Spleen (tissue), 11 donors: ENCODE measurements around the gene MC5R. TPM values are rescaled to one million over a fixed set of nuclear protein-coding genes. Genes with fewer than 3 reads are reported as not detected.
A peak's percentile ranks its signal among the peaks of the same experiment; 100 is the strongest.

Source experiments
- DNase-seq: peaks from one replicate; pipeline ENCODE4 v3.0.0-alpha.2; 2020
- H3K27ac ChIP-seq, 8 donors: fragments of 200-600 bp; sonication (generic) in 7 of 8; 1 replicate in 4 of 8; 2 replicates in 4 of 8; pipeline versions ENCODE4 v1.5.0 to v1.8.0; 2016 to 2021; ENCODE audit warnings: inconsistent platforms in 4 of 8, mild to moderate bottlenecking in 4 of 8, moderate library complexity in 1 of 8
- H3K27me3 ChIP-seq, 7 donors: fragments of 200-600 bp; sonication (generic) in 6 of 7; replicated peaks in 1 of 7; 1 replicate in 4 of 7; 2 replicates in 3 of 7; pipeline versions ENCODE4 v1.5.0 to v1.8.0; 2016 to 2021; ENCODE audit warnings: inconsistent platforms in 3 of 7, mild to moderate bottlenecking in 1 of 7
- H3K36me3 ChIP-seq, 6 donors: fragments of 200-600 bp; sonication (generic) in 5 of 6; 1 replicate in 4 of 6; 2 replicates in 2 of 6; pipeline versions ENCODE4 v1.5.0 to v1.8.0; 2016 to 2021; ENCODE audit warnings: inconsistent platforms in 2 of 6
- H3K4me1 ChIP-seq, 6 donors: fragments of 200-600 bp; sonication (generic) in 5 of 6; 1 replicate in 3 of 6; 2 replicates in 3 of 6; pipeline versions ENCODE4 v1.5.0 to v1.8.0; 2016 to 2021; ENCODE audit warnings: inconsistent platforms in 3 of 6
- H3K4me3 ChIP-seq, 8 donors: fragments of 200-600 bp; sonication (generic) in 7 of 8; 1 replicate in 4 of 8; 2 replicates in 4 of 8; pipeline versions ENCODE4 v1.5.0 to v1.8.0; 2016 to 2021; ENCODE audit warnings: inconsistent platforms in 4 of 8, mild to moderate bottlenecking in 4 of 8, moderate library complexity in 2 of 8
- H3K9me3 ChIP-seq, 8 donors: fragments of 200-600 bp; sonication (generic) in 7 of 8; 1 replicate in 4 of 8; 2 replicates in 4 of 8; pipeline versions ENCODE4 v1.5.0 to v1.8.0; 2016 to 2021; ENCODE audit warnings: inconsistent platforms in 4 of 8
- CTCF ChIP-seq, 11 experiments: fragments of 200-600 bp in 7 of 11; fragments of 450-650 bp in 4 of 11; sonication (generic) in 4 of 11; IDR thresholded peaks in 8 of 11; conservative IDR thresholded peaks in 3 of 11; 1 replicate in 7 of 11; 2 replicates in 4 of 11; pipeline versions ENCODE4 v1.4.0 to v1.8.0; 2016 to 2021; ENCODE audit warnings: antibody characterized with exemption in 11 of 11, inconsistent platforms in 4 of 11, mild to moderate bottlenecking in 1 of 11
- POLR2A ChIP-seq, 3 donors: fragments of 450-650 bp; IDR thresholded peaks; one replicate each; pipeline ENCODE4 v1.5.1; 2017; ENCODE audit warnings: antibody characterized with exemption in 3 of 3, mild to moderate bottlenecking in 1 of 3
- POLR2AphosphoS5 ChIP-seq, 3 donors: sonication (generic); formaldehyde crosslinking; IDR thresholded peaks; one replicate each; pipeline ENCODE4 v1.5.1; 2017; ENCODE audit warnings: antibody characterized with exemption in 3 of 3
- WGBS, 5 donors: extraction: QIAGEN DNeasy Blood & Tissue Kit in 3 of 5; methylation state at CpG; one replicate each; pipeline versions ENCODE4 v1.1.5 to v1.1.7; 2013 to 2018; 5-methylcytosine and 5-hydroxymethylcytosine counted together
- intact Hi-C: fragments of 100-400 bp; cut with DNase I; formaldehyde crosslinking; loops from one replicate; pipeline ENCODE4 v1.15.0; 2023; ENCODE audit warnings: low total_unique reads
- polyA plus RNA-seq, 3 donors: library from polyadenylated mRNA; stranded (reverse); fragments of 200-250 nt; gene quantifications; one replicate each; pipeline ENCODE4 v1.2.1, GENCODE V29; 2013
- total RNA-seq, 7 donors: library from RNA; depleted of rRNA in 3 of 7; stranded (reverse); fragments of >200 nt in 3 of 7; fragmentation: NEBNext Ultra II Directional in 4 of 7; extraction: Animal tissue kit (Norgen Biotek cat#: 25700) in 4 of 7; gene quantifications; one replicate each; pipeline versions ENCODE4 v1.1.0 to v1.2.1, GENCODE V29; 2016 to 2021
- donor health status: healthy with polysubstance abuse.
- donor health status: DM: no; HTN: no; CAD: no; lungs with moderate emphysema.
- donor health status: DM: no; HTN: no; CAD: no.
- donor health status: Bipolar disorder and iron deficiency.
- donor health status: healthy.
- donor health status: DM: no; HTN: no; CAD: no.
- donor health status: DM: yes; HTN: yes; CAD: no.

MC5R gene
- total and polyA plus RNA-seq, 10 donors: 0.07 TPM; not detected in 9

GRCh38 chr18:13809531-13810255 lies 14.3 kb upstream of the MC5R start:
- intact Hi-C loops: no loop called here
- 52 to 63% (median 59%) methylated on average over 5 of the region's 5 CpGs for WGBS, 5 donors
- Histone ChIP-seq H3K9me3 (no peaks in the 10 kb centered on the region), H3K27ac (no peak overlapping the region), H3K4me3 (no peak overlapping the region), H3K27me3 (peaks cover 0 to 10% (median 0%) of the 10 kb centered on the region in 7 donors), H3K36me3 (no peaks in the 10 kb centered on the region), H3K4me1 (no peaks in the 10 kb centered on the region)
- DNase-seq: no peak
- TF ChIP-seq POLR2AphosphoS5 (IDR thresholded peaks at IDR 0.05): no peak
- TF ChIP-seq POLR2A (IDR thresholded peaks at IDR 0.05): no peak
- no peak for TF ChIP-seq CTCF (IDR thresholded peaks at IDR 0.05 in 8 of 11, conservative IDR thresholded peaks at IDR 0.05 in 3 of 11)

GRCh38 chr18:13810950-13811485 lies 12.9 kb upstream of the MC5R start:
- Histone ChIP-seq H3K27ac (no peak overlapping the region), H3K36me3 (no peaks in the 10 kb centered on the region), H3K4me3 (no peak overlapping the region), H3K27me3 (no peaks in the 10 kb centered on the region), H3K9me3 (no peaks in the 10 kb centered on the region), H3K4me1 (no peaks in the 10 kb centered on the region)
- no peak for DNase-seq
- 49 to 61% (median 58%) methylated on average over 10 of the region's 10 CpGs for WGBS, 5 donors
- intact Hi-C loops: no loop called here
- TF ChIP-seq CTCF (IDR thresholded peaks at IDR 0.05 in 8 of 11, conservative IDR thresholded peaks at IDR 0.05 in 3 of 11) (no peak), POLR2A (IDR thresholded peaks at IDR 0.05) (no peak), POLR2AphosphoS5 (IDR thresholded peaks at IDR 0.05) (no peak)

DNA sequence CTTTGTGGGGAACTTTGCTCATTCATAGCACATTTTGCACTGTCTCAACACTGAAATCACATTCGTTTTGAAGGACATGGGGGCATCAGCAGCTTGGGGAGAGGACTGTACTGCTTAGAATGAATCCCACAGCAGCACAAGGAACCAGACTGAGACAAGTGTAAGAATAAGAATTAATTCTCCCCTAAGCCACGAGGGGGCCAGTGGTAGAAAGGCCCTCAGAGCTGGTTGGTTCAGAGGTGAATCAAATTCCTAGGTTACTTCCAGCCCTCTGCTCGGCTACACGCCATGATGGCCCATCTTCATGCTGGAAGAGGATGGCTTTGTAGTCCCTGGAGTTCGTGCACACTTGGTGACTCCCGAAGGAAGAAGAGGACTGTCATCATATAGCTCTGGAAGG lies 12.0 kb upstream of the MC5R start:
- Histone ChIP-seq H3K4me1 (no peaks in the 10 kb centered on the region), H3K27me3 (no peaks in the 10 kb centered on the region), H3K36me3 (no peaks in the 10 kb centered on the region), H3K9me3 (no peaks in the 10 kb centered on the region), H3K27ac (no peak overlapping the region), H3K4me3 (no peak overlapping the region)
- DNase-seq: no peak
- intact Hi-C loops: no loop called here
- WGBS, 5 donors: 46 to 64% (median 59%) methylated on average over 6 of the region's 6 CpGs
- TF ChIP-seq POLR2AphosphoS5 (IDR thresholded peaks at IDR 0.05) (no peak), CTCF (IDR thresholded peaks at IDR 0.05 in 8 of 11, conservative IDR thresholded peaks at IDR 0.05 in 3 of 11) (no peak), POLR2A (IDR thresholded peaks at IDR 0.05) (no peak)

- no peak for TF ChIP-seq POLR2A (IDR thresholded peaks at IDR 0.05)
- TF ChIP-seq CTCF (IDR thresholded peaks at IDR 0.05 in 8 of 11, conservative IDR thresholded peaks at IDR 0.05 in 3 of 11): peak; percentile 38 to 87 (median 77)
- TF ChIP-seq POLR2AphosphoS5 (IDR thresholded peaks at IDR 0.05): no peak
- no peak for DNase-seq
- no peak overlapping the region for H3K4me3 ChIP-seq
- no peaks in the 10 kb centered on the region for H3K4me1 ChIP-seq
- no peaks in the 10 kb centered on the region for H3K9me3 ChIP-seq
- H3K36me3 ChIP-seq: no peaks in the 10 kb centered on the region
- intact Hi-C loops: no loop called here
- no peak overlapping the region for H3K27ac ChIP-seq
- no peaks in the 10 kb centered on the region for H3K27me3 ChIP-seq
- WGBS, 5 donors: 24 to 37% (median 34%) methylated on average over 4 of the region's 4 CpGs
These were observed 10.6 kb upstream of the MC5R start for GRCh38 chr18:13813271-13813849.
